GM18861 (cell line): ENCODE data around the gene SERPINB2.

ENCODE experiments used
- ATAC-seq: cut with Tn5 transposase; IDR thresholded peaks from one replicate; pipeline ENCODE4 v1.9.1; 2021; ENCODE audit not compliant: unreplicated experiment

The SERPINB2 gene, protein sequence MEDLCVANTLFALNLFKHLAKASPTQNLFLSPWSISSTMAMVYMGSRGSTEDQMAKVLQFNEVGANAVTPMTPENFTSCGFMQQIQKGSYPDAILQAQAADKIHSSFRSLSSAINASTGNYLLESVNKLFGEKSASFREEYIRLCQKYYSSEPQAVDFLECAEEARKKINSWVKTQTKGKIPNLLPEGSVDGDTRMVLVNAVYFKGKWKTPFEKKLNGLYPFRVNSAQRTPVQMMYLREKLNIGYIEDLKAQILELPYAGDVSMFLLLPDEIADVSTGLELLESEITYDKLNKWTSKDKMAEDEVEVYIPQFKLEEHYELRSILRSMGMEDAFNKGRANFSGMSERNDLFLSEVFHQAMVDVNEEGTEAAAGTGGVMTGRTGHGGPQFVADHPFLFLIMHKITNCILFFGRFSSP

DNA sequence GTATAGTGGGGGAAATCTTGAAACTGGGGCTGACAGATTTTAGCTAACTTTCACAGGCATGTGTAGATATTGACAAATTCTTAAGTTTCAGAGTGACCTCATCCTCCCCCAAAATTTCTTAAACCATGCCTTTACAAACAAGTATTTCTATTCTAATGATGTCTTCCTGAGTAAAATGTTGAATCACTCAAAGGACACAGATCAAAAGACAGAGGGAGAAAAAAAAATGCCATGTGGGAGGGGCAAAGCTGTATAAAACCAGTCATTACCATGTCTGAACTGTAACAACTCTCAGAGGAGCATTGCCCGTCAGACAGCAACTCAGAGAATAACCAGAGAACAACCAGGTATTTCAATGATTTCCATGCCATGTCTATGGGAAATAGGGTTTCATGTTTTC is at the start of gene SERPINB2:
SERPINB2 (plus strand) TSS at position 282 of the 400 bp plus-strand sequence. CDS start 3,740 bp downstream, outside the sequence.
- ATAC-seq = no peak

DNA sequence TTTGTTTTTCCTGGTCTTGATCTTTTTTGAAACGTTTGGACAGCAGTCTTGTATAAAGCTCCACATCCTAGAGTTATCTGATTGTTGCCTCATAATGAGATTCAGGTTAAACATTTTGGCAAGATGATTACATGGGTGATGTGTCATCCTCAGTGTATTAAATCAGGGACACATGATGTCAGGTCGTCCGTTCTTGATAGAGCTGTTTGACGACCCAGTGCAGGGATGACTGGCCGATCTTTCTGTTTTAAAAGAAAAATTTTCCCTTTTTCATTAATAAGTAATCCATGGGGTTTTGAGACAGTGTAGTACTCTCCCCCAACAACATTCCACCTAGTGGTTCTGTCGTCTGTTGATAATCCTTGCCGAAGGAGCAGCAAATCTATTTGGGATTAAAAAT is 44.5 kb upstream of the SERPINB2 start:
- peak; percentile 47 for ATAC-seq

DNA sequence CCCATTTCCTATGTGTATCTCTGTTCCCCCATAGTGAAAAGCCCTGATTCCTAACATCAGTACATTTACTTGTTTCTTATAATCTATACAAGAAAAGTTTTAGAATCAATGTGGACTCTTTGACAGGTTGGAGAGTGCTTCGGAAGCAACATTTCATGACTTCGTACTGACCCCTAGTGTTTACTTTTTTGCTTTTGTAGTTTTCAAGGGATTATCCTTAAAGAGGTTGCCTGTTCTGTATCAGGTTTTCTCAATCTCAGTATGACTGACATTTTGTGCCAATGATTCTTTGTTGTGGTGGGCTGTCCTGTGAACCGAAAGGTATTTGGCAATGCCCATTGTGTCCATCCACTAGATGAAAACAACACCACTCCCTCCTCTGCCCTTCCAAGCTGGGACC is 43.3 kb upstream of the SERPINB2 start:
- no peak for ATAC-seq

DNA sequence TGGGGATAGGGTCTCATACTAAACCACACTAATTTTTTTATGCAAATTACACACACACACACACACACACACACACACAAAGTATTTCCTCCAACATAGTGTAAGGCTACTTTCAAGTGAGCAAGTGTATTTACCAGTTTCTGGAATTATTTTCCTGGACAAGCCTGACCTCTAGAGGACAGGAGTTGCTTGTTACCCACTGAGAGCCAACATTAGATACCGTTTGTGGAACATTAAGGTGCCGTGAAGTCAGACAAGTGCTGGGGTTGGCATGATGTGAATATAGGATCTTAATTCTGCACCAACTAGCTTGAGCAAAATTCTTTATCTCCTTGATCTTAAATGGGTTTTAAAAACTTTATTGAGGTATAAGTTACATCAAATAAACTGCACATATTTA is 39.3 kb upstream of the SERPINB2 start:
- ATAC-seq = no peak

DNA sequence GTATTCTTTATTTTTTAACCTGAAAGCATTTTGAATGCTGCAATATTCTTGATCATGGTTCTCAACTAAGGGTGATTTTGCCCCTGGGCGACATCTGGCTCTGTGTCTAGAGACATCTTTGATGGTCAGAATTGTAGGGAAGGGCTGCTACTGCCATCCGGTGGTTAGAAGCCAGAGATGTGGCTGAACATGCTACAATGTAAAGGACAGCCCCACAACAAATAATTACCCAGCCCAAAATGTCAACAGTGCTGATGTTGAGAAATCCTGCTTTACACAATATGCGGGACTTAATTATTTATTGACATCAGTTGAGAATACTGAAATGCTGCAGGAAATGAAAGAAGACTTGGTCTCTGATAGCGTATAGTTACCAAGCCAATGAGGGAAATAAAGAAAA is 37.5 kb upstream of the SERPINB2 start:
- ATAC-seq = peak; percentile 79

DNA sequence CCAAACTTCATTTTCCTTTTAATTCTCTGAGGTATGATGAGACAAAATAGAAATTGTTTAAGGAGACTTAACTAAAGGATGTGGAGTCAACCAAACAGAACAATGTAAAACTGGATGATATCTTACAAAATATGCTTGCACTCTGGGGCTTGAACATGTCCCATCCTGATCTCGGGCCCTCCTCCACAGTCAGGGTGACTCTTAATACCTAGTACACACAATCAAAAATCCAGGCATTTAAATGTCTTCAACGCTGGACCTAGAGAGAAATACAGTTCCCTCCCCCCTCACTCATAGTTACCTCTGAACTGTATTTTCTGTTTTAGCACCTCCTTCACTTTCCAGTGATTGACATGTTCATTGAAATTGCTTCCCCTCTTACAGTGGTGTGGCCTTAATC is 36.9 kb upstream of the SERPINB2 start:
- no peak for ATAC-seq

DNA sequence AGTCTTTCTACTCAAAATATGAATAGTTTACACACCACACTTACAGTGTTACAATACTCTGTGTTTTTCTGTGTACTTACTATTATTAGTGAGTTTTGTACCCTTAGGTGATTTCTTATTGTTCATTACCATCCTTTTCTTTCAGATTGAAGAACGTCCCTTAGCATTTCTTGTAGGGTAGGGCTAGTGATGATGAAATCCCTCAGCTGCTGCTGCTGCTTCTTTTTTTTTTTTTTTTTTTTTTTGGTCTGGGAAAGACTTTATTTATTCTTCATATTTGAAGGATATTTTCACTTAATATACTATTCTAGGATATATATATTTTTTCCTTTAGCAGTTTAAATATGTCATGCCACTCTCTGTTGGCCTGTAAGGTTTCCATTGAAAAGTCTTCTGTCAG is 29.0 kb upstream of the SERPINB2 start:
- ATAC-seq = no peak

DNA sequence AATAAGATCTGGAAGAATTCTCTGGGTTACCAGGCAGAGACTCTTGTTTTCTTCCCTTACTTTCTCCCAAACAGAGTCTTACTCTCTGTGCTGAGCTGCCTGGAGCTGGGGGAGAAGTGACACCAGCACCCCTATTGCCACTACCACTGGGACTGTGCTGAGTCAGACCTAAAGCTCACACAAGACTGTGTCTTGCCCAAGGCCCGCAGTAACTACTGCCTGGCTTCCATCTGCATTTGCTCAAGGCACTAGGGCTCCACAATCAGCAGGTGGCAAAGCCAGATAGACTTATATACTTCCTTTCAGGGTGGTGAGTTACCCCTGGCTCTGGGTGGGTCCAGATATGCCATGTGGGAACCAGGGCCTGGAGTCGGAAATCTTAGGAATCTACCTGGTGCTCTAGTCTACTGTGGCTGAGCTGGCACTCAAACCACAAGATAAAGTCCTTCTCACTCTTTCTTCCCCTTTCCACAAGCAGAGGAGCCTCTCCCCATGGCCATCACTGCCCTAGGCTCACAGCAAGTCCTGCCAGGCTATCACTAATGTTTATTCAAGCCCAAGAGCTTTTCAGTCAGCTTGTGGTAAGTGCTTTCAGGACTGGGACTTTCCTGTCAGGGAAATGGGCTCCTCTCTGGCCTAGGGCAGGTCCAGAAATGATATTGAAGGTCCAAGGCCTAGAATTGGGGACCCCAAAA is 27.6 kb upstream of the SERPINB2 start:
- ATAC-seq = no peak

DNA sequence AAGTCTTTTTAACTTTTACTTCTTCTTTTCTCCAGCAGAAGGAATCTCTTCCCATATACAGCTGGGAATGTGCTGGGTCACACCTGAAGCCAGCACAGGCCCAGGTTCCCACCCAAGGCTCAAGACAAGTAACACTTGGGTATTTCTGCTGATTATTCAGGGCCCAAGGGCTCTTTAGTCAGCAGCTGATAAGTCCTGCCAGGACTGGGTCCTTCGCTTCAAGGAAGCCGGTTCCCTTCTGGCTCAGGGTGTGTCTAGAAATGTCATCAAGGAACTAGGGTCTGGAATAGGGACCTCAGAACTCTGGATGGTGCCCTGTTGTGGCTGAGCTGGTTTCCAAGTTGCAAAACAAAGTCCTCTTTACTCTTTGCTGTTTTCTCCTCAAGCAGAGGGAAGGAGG is 27.0 kb upstream of the SERPINB2 start:
- no peak for ATAC-seq

DNA sequence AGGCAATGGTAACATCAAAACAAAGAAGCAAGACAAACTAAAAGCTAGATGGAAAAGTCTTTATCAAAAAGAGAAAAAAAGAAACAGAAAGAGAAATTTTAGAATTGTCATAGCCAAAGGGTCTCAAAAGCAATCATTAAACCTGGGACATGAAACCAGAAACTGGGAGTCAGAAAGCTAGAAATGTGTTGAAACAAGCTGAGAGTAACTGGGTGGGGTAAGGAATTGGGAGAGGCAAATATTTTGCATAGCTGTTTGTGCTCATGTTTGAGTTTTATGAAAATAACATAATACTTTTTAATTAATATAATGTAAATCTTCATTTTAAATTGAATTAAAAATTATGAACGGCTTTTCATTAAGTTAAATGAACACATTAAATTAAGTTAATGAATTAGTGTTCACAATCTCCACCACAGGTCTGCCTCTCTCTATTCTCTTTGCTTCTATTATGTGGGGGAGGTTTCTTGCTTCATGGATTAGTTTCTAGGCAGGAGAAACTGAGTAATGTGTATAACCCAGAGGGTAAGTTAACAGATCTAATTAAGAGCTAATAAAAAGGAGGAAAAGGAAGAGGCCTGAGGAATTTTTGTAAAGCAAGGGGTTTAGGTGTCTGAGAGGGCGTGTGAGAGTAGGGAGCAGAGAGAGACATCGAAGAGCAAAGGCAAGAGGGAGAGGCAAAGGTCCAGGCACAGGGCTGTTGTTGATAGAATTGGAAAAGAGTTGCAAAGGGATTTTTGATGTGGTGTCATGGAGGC is 20.0 kb upstream of the SERPINB2 start:
- ATAC-seq = no peak

DNA sequence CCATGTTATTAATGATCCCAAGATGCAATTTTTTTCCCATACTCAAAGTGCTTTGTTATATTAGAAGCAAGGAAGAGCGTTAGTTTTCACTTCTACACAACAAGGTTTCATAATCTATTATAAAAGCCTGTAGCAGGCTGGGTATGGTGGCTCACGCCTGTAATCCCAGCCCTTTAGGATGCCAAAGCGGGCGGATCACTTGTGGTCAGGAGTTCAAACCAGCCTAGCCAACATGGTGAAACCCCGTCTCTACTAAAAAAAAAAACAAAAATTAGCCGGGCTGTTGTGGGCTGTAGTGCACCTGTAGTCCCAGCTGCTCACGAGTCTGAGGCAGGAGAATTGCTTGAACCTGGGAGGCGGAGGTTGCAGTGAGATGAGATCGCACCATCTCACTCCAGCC is 19.0 kb upstream of the SERPINB2 start:
- no peak for ATAC-seq

DNA sequence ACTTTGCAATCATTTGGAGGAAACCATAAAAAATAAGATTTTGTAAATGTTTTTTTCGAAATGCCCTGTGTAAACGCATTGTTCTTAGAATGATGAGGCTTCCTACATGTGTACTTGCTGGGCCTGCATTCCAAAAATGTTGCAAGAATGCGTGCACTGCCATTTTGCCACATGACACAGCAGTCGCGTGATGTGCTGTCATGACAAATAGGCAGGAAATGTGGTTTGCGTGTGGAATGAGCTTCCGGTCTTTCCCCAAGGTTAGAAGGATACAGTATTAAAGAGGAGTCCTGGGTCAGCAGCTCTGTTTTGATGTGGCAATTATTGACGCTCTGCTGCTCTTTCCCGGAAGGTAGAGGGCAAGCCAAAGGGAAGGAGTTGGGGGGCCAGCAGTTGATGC is 18.1 kb upstream of the SERPINB2 start:
- ATAC-seq = no peak

DNA sequence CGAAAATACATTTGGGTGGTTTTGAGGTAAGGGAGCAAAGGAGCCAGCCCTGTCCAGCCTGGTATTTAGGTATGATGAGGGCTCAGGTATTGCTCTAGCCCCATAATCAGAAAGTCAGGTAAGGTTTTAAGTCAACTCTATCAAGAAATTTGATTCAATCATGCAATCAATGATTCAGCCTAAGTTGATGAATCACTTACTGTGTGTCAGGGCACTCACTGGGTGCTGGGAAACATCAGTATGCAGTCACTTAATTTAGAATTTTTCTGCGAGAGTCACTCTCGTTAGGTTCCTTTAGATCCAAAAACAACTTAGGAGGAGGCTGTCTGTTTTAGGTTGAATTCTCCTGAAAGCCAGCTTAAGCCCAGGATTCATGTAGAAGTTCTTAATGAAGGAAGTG is 17.7 kb upstream of the SERPINB2 start:
- ATAC-seq = no peak

DNA sequence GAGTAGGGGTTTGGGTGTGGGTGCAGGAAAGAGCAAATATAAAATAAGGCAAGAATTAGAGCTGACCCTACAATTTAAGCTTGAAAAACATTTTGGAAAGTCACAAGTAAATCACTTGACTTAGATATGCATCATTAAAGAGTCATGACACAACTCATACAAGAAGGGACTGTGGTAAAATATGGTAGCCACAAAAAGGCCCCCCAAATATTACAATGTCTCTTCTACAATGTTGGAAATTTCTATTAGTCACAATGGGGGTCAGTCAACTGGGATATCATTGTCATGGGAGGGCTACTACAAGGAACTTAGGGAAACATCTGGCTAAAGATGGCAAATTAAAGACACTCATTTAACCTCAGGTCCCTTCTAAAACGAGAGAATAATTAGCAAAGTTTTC is 15.7 kb upstream of the SERPINB2 start:
- no peak for ATAC-seq

DNA sequence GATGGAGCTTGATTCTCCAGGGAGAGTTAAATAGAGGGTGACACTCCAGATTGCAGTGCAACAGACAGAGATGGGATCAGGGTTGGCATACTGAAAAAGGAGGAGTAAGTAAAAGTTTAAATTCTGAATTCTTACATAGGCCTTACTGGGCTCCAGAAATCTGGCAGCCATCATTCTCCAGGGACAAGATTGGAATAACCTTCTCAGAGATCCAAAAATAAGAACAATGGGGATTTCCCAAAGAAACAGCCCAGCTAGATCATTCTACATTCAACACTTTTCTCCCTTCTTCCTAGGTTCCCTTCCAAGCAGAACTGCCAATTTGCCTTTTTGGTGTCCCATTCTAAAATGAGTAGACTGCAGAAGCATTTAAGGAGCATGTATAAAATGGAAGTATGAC is 14.9 kb upstream of the SERPINB2 start:
- no peak for ATAC-seq

DNA sequence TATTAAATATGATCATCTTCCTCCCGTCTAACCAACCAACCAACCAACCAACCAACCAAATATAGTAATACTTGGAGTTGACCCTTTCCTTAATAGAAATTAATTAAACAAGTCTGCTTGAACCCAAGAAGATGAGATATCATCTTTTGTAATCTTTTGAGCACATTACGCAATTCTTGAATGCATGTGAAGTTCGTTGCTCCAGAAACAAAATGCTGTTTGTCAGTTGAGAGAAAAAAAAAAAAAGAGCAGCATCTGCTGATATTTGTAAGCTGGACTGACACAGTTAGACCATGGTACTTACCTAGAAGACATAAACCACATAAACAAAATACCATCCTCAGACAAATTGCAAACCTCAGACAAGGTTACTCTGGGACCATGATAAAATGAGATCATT is 9.2 kb upstream of the SERPINB2 start:
- no peak for ATAC-seq

DNA sequence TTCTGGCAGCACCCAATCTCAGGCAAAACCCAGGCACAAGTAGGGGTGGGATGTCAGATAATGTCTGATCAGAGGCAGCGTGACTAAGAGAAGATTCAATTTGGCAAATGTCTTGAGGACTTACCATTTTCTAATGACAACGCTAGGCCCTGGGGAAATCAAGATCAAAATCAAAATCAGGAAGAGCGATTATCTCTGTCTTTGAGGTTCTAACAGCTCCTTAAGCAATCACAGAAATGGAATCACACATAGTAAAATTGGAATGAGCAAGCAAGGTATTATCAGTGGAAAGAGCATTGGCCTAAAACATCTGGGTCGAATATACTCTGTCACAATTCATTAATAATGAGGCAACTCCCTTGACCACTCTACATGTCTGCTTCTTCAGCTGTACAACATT is 8.6 kb upstream of the SERPINB2 start:
- no peak for ATAC-seq

DNA sequence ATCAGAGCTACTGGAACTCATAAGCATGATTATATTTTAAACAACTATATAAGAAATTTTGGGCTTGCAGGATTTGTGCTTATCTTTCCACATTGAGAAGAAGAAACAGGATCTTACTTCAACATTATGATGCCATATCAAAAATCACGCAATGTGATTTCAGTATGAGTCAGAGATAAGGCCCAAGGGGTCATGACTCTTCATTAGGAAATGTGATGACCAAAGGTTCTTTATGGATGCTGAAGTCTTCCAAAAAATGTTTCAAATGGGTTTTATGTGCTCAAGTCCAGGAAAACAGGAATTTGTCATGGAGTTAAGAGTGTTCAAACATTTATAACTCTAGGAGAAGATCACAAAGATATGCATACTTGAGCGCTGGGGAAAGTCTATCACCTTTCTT is 7.8 kb upstream of the SERPINB2 start:
- ATAC-seq = no peak

DNA sequence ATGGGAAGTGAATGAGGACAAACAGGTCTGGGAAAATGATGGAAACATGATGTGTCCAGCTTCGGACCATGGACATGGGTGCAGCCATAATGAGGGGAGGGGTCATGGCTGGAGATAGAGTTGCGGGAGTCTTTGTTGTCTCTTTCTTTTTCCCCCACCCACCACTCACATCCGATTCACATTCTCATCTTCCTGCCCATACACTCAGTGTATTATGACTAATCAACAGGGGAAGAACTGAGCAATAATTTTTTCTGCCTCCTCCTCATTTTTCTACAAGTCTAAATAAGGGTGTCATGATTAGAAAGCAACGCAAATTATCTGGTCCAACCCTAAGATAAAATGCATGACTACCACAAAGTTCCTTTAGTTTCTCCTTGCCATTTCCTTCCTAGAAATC is 5.7 kb upstream of the SERPINB2 start:
- no peak for ATAC-seq

DNA sequence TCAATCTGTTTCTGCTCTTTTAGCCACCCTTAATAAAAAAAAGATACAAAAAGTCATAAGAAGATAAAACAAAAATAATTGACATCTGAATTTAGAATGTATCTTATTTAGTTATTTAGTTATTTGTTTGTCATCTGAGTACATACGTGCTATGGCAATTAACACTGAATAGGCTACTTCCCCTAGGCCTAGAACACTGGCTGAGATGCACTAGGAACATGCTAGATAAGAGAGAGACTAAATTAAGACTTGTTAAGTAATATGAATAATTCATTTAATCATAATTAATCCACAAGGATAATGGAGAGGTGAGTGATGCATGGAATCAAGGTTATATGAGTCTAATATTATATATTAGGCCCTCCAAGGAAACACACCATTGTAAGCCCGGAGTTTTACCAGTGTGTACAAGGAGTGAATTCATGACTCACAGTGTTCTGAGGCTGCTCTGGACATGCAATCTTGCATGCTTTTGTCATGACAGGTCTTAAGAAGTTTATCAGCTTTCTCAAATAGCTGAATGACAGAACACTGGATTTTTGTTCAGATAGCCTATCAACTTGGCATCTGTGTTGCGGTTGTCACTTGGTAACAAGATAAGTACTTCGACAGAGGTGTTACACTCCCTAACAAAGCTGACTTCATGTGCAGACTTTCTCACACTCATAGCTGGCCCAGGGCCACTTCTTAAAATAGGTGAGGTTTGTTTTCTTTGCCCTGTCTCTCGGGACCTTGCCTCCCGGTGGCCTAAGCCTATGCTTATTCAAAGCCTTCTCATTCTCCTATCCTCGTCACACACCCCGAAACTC is 5.0 kb upstream of the SERPINB2 start:
- no peak for ATAC-seq

DNA sequence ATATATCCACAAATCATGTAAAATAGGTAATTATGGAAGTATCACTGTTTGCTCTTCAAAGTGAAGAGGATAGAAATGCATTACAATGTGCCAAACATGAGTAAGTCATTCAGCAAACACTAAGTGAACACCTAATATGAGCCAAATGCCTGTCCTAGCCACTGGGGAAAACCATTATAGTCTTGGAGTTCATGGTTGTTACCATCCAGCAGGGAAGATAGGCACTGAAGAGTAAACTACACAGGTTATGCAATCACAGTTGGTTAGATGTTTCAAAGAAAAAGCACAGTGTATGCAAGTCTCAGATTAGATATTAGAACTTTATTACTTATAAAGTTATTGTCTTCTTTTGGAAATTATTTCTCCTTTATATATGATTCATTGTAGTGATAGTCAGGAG is 3.9 kb upstream of the SERPINB2 start:
- no peak for ATAC-seq
